ENCODE results near the gene LRP5.

The LRP5 gene

GRCh38 chr11:68351450-68352275 lies 39.3 kb downstream of the LRP5 start:
- H3K36me3 ChIP-seq (ENCODE audit: insufficient read depth, low read length): peaks cover 33% of the 10 kb centered on the region; the same call in 1 of the 2 replicates
- no peak overlapping the region for H3K4me3 ChIP-seq (ENCODE audit: low read length, poor library complexity, severe bottlenecking)
- H3K9ac ChIP-seq (ENCODE audit: low read depth, low read length, poor library complexity, severe bottlenecking): no peak overlapping the region
- H3K9me2 ChIP-seq (replicated peaks; ENCODE audit: low read depth, low read length): no peaks in the 10 kb centered on the region
- peaks cover 22% of the 10 kb centered on the region for H4K20me1 ChIP-seq (ENCODE audit: insufficient read depth, low read length, poor library complexity, severe bottlenecking)
- H3K9me3 ChIP-seq (ENCODE audit: insufficient read depth, low read depth, low read length): no peaks in the 10 kb centered on the region
- no peak overlapping the region for H3K4me2 ChIP-seq (ENCODE audit: low read depth, low read length, poor library complexity, severe bottlenecking)
- H3K79me2 ChIP-seq (ENCODE audit: insufficient read depth, low read length): peaks cover 30% of the 10 kb centered on the region; the same call in 1 of the 2 replicates
- TF ChIP-seq EZH2phosphoT487 (IDR thresholded peaks at IDR 0.05; ENCODE audit: borderline replicate concordance): no peak
- TF ChIP-seq, protein P1, sequence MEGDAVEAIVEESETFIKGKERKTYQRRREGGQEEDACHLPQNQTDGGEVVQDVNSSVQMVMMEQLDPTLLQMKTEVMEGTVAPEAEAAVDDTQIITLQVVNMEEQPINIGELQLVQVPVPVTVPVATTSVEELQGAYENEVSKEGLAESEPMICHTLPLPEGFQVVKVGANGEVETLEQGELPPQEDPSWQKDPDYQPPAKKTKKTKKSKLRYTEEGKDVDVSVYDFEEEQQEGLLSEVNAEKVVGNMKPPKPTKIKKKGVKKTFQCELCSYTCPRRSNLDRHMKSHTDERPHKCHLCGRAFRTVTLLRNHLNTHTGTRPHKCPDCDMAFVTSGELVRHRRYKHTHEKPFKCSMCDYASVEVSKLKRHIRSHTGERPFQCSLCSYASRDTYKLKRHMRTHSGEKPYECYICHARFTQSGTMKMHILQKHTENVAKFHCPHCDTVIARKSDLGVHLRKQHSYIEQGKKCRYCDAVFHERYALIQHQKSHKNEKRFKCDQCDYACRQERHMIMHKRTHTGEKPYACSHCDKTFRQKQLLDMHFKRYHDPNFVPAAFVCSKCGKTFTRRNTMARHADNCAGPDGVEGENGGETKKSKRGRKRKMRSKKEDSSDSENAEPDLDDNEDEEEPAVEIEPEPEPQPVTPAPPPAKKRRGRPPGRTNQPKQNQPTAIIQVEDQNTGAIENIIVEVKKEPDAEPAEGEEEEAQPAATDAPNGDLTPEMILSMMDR (conservative IDR thresholded peaks at IDR 0.05; ENCODE audit: low read length): no peak; the same call in 1 of the 2 replicates
- H3F3A ChIP-seq (ENCODE audit: low read depth): no peaks in the 10 kb centered on the region
- H2AFZ ChIP-seq (ENCODE audit: low read length): no peak overlapping the region
- no peaks in the 10 kb centered on the region for H3K27me3 ChIP-seq (ENCODE audit: insufficient read depth, low read length, poor library complexity, severe bottlenecking)
- H3K4me1 ChIP-seq (ENCODE audit: insufficient read depth, low read length, poor library complexity, severe bottlenecking): no peaks in the 10 kb centered on the region

DNA sequence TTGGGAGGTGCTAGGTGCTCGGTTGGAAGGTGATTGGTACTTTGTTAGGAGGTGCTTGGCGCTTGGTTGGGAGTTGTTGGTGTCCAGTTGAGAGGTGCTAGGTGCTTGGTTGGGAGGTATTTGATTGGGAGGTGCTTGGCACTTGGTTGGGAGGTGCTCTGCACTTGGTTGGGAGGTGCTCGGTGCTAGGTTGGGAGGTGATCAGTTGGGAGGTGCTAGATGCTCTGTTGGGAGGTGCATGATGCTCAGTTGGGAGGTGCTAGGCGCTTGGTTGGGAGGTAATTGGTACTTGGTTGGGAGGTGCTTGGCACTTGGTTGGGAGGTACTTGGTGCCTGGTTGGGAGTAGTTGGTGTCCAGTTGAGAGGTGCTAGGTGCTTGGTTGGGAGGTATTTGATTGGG lies 40.2 kb downstream of the LRP5 start:
- no peaks in the 10 kb centered on the region for H3F3A ChIP-seq (ENCODE audit: low read depth)
- no peaks in the 10 kb centered on the region for H3K27me3 ChIP-seq (ENCODE audit: insufficient read depth, low read length, poor library complexity, severe bottlenecking)
- no peaks in the 10 kb centered on the region for H3K9me2 ChIP-seq (replicated peaks; ENCODE audit: low read depth, low read length)
- TF ChIP-seq EZH2phosphoT487 (IDR thresholded peaks at IDR 0.05; ENCODE audit: borderline replicate concordance): no peak
- TF ChIP-seq, protein P1 (conservative IDR thresholded peaks at IDR 0.05; ENCODE audit: low read length): no peak
- peaks cover 13% of the 10 kb centered on the region for H4K20me1 ChIP-seq (ENCODE audit: insufficient read depth, low read length, poor library complexity, severe bottlenecking)
- H2AFZ ChIP-seq (ENCODE audit: low read length): no peak overlapping the region
- H3K4me1 ChIP-seq (ENCODE audit: insufficient read depth, low read length, poor library complexity, severe bottlenecking): no peaks in the 10 kb centered on the region
- H3K9me3 ChIP-seq (ENCODE audit: insufficient read depth, low read depth, low read length): no peaks in the 10 kb centered on the region
- H3K4me2 ChIP-seq (ENCODE audit: low read depth, low read length, poor library complexity, severe bottlenecking): no peak overlapping the region
- H3K36me3 ChIP-seq (ENCODE audit: insufficient read depth, low read length): peaks cover 35% of the 10 kb centered on the region; the same call in 1 of the 2 replicates
- no peak overlapping the region for H3K9ac ChIP-seq (ENCODE audit: low read depth, low read length, poor library complexity, severe bottlenecking)
- H3K79me2 ChIP-seq (ENCODE audit: insufficient read depth, low read length): peaks cover 21% of the 10 kb centered on the region; the same call in 1 of the 2 replicates
- no peak overlapping the region for H3K4me3 ChIP-seq (ENCODE audit: low read length, poor library complexity, severe bottlenecking)

- no peak overlapping the region for H3K9ac ChIP-seq (ENCODE audit: low read depth, low read length, poor library complexity, severe bottlenecking)
- H3K36me3 ChIP-seq (ENCODE audit: insufficient read depth, low read length): peaks cover 40% of the 10 kb centered on the region; the same call in 1 of the 2 replicates
- H2AFZ ChIP-seq (ENCODE audit: low read length): no peak overlapping the region
- no peaks in the 10 kb centered on the region for H3K9me3 ChIP-seq (ENCODE audit: insufficient read depth, low read depth, low read length)
- no peaks in the 10 kb centered on the region for H3F3A ChIP-seq (ENCODE audit: low read depth)
- H3K4me2 ChIP-seq (ENCODE audit: low read depth, low read length, poor library complexity, severe bottlenecking): no peak overlapping the region
- H3K4me1 ChIP-seq (ENCODE audit: insufficient read depth, low read length, poor library complexity, severe bottlenecking): no peaks in the 10 kb centered on the region
- H3K27me3 ChIP-seq (ENCODE audit: insufficient read depth, low read length, poor library complexity, severe bottlenecking): no peaks in the 10 kb centered on the region
- peaks cover 16% of the 10 kb centered on the region; the same call in 1 of the 2 replicates for H3K79me2 ChIP-seq (ENCODE audit: insufficient read depth, low read length)
- TF ChIP-seq, protein P1 (conservative IDR thresholded peaks at IDR 0.05; ENCODE audit: low read length): no peak
- no peak for TF ChIP-seq EZH2phosphoT487 (IDR thresholded peaks at IDR 0.05; ENCODE audit: borderline replicate concordance)
- peaks cover 13% of the 10 kb centered on the region for H4K20me1 ChIP-seq (ENCODE audit: insufficient read depth, low read length, poor library complexity, severe bottlenecking)
- H3K4me3 ChIP-seq (ENCODE audit: low read length, poor library complexity, severe bottlenecking): no peak overlapping the region
- H3K9me2 ChIP-seq (replicated peaks; ENCODE audit: low read depth, low read length): no peaks in the 10 kb centered on the region
Measured at GRCh38 chr11:68353118-68353517, 40.7 kb downstream of the LRP5 start.

All from Loucy (cell line).